GM19351 (cell line): ENCODE results near the gene NEU1.
"Not testable (repeated sequence)": the region's sequence is repeated elsewhere in the genome, so short reads cannot be mapped to it uniquely, and the experiment has no call there.

Experiments used
- ATAC-seq: cut with Tn5 transposase; IDR thresholded peaks from one replicate; pipeline ENCODE4 v1.9.1; 2021; ENCODE audit warnings: mild to moderate bottlenecking, moderate library complexity; ENCODE audit not compliant: unreplicated experiment

Gene NEU1

DNA sequence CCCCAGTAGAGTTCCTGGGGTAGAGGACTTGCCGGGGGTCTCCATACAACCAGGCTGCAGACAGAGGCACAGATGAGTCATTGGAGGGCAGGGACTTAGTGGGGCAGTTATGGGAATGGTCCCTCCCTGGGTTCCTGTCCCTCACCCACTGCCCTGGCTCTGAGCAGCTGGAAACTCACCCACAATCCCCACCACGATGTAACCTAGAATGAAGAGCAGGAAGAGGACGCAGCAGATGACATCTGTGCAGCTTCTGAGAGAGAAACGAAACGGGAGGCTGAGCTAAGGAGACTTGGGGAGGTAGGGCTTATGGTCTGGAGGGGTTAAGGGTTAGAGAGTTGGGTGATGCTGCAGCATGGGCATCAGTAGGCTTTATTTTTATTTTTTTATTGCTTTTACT lies 13.3 kb upstream of the NEU1 start:
- no peak for ATAC-seq

GRCh38 chr6:31874836-31875572 lies 12.4 kb upstream of the NEU1 start:
- no peak for ATAC-seq

DNA sequence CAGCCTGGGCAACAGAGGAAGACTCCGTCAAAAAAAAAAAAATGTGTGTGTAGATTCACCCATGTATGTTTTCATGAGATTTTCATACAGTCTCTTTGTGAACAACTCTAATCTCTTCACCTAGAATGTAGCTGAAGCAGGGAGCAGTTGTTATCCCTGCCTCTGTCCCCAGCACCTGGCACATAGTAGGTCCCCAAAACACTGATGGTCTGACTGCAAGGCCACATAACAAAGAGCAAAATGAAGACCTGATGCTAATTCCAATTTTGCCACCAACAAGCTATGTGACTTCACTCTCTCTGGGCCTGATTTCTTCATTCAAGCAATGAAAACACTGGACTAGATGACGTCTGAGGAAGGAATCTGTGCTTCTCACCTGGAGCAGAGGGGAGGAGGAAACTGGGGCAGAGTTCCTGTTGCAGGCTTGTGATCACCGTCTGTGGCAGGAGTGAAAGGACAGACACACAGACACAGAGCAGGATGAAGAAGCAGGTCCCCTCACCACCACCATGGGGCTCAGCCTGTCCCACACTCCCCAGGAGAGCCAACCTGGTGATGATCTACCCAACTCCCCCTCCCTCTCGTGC lies 11.6 kb upstream of the NEU1 start:
- ATAC-seq, result no peak

- ATAC-seq, result no peak
Observed at GRCh38 chr6:31871046-31871659, 8.5 kb upstream of the NEU1 start.

GRCh38 chr6:31870385-31870921 lies 7.8 kb upstream of the NEU1 start:
- no peak for ATAC-seq

- ATAC-seq, result no peak
Observed at GRCh38 chr6:31869343-31869742, 6.7 kb upstream of the NEU1 start.

GRCh38 chr6:31868658-31868971 lies 6.0 kb upstream of the NEU1 start:
- not testable (repeated sequence) for ATAC-seq

- ATAC-seq, result no peak
Observed at GRCh38 chr6:31865205-31866118, 2.8 kb upstream of the NEU1 start.

GRCh38 chr6:31864818-31865204 lies 2.2 kb upstream of the NEU1 start:
- ATAC-seq, result no peak

DNA sequence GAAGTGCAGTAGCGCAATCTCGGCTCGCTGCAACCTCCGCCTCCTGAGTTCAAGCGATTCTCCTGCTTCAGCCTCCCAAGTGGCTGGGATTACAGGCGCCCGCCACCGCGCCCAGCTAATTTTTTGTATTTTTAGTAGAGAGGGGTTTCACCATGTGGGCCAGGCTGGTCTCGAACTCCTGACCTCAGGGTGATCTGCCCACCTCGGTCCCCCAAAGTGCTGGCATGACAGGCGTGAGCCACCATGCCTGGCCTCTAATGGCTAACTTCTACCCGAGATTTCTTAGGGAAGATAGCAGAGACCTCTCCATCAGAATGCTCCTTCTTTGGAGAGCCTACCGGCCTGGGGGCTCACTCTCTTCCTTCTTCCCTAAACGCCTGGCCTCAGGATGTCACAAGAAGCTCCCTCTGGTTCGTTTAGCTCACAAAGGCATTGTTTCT lies 1.5 kb upstream of the NEU1 start:
- ATAC-seq, result not testable (repeated sequence)

- ATAC-seq, result no peak
Observed at GRCh38 chr6:31861919-31862343, 690 bp downstream of the NEU1 start.

DNA sequence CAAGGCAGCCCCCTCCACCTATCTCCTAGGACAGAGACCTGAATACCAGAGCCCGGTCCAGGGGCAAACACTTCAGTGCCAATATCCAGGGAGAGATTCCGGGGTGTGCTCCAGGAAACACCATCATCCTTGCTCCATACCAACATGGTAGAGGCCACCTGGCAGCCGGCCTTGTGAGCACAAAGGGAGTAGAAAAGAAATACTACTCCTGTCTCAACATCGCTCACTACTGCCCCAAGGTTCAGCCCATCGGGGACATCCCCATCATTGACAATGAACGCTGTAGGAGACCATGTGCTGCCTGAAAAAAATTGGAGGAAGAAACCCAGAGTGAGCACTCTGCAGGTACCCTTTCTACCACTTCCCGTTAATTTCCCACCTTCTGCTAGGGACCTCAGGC lies 1.5 kb downstream of the NEU1 start:
- ATAC-seq, result no peak

DNA sequence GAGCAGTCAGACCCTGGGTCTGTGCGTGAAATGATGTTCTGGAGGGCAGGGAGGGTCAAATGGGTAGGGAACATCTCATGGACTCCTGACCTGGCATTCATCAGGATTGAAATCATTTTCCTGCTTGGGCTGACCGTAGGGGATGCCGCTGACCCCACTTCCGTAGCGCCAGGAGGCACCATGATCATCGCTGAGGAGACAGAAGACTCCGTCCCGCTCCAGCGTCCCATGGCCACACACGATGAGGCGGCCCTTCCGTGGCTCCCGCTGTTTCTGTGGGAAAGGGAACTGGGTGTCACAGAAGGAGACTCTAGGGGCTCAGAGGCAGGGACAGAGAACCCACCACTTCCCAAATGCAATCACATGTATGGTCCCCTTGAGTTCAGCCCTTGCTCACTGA lies 2.3 kb downstream of the NEU1 start:
- no peak for ATAC-seq

DNA sequence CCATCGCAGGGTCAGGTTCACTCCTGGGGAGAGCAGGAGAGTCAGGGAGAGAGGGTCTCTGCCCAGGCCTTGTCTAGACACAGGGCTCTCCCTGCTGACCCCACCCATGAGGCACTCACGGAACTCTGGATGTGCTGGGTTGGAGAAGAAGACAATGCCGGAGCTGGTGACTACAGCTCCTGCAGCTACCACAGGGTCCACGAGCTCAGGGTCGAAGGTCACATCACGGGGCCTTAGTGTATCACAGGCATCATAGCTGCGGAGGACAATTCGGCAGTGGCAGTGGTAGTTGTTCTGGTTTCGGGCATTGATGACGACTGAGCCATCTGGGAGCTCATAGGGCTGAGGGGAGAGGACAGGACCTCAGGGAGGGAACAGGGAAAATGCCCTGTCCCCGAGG lies 2.7 kb downstream of the NEU1 start:
- no peak for ATAC-seq

GRCh38 chr6:31858707-31859106 lies 3.9 kb downstream of the NEU1 start:
- no peak for ATAC-seq

DNA sequence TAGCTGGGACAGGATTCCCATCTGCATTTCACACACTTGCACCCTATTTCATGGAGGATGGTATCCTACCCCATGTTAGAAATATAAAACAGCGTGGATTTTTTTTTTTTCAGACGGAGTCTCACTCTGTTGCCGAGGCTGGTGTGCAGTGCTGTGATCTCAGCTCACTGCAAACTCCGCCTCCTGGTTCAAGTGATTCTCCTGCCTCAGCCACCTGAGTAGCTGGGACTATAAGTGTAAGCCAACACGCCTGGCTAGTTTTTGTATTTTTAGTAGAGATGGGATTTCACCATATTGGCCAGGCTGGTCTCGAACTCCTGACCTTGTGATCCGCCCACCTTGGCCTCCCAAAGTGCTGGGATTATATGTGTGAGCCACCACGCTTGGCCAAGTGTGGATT lies 4.8 kb downstream of the NEU1 start:
- not testable (repeated sequence) for ATAC-seq

DNA sequence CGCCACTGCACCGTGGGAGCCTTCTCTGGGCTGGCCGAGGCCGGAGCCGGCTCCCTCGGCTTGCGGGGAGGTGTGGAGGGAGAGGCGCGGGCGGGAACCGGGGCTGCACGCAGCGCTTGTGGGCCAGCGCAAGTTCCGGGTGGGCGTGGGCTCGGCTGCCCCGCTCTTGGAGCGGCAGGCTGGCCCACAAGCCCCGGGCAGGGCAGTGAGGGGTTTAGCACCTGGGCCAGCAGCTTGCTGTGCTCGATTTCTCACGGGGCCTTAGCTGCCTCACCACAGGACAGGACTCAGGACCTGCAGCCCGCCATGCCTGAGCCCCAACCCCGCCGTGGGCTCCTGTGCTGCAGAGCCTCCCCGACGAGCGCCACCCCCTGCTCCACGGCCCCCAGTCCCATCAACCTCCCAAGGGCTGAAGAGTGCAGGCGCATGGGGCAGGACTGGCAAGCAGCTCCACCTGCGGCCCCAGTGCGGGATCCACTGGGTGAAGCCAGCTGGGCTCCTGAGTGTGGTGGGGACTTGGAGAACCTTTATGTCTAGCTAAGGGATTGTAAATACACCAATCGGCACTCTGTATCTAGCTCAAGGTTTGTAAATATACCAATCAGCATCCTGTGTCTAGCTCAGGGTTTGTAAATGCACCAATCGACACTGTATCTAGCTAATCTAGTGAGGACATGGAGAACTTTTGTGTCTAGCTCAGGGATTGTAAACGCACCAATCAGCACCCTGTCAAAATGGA lies 10.5 kb downstream of the NEU1 start:
- ATAC-seq, result not testable (repeated sequence)

DNA sequence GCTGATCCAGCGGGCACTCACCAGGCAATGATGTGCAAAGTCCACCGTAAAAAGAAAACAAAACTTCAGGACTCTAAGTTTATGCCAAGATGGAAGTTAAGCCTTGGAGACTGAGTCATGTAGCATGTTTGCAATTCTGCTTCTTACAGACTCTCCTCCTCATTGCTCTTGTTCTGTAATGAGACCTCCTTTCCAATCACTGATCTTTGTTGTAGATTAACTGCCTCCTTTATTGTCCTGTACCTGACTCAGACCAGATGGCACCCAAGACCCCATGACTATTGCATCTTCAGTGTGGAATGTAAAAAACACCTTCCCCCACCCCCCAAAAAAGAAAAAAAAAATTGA lies 11.2 kb downstream of the NEU1 start:
- ATAC-seq, result no peak

- ATAC-seq, result no peak
Observed at GRCh38 chr6:31850765-31851484, 11.7 kb downstream of the NEU1 start.
